SHP77 (cell line): ENCODE results near the gene LMLN.
"Not testable (repeated sequence)": the region's sequence is repeated elsewhere in the genome, so short reads cannot be mapped to it uniquely, and the experiment has no call there.

ENCODE experiments used
- DNase-seq, 2 experiments: peaks; one replicate each; lab custom pipeline; 2025; lab: John Stamatoyannopoulos, UW

The LMLN gene

GRCh38 chr3:198027045-198027798 is 67.2 kb downstream of the LMLN start:
- DNase-seq = no peak

- no peak for DNase-seq
Observed at GRCh38 chr3:198027799-198028390, 67.9 kb downstream of the LMLN start.

DNA sequence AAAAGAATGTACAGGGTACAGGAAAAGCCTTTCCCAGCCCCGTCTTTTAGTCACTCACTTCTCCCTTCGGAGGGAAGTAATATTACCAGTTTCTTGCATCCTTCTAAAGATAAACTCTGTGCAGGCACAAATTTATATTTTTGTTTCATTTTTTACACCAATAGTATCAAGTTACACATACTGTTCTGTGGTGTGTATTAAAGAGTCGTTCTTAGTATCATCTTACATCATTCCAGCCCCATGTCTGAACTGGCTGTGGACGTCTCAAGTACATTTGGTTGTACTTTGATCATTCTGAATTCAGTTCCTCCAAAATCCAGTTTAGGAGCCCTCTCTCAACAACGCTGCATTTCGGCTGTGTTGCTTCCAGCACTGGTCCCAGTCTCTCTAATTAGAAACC is 68.7 kb downstream of the LMLN start:
- no peak for DNase-seq

DNA sequence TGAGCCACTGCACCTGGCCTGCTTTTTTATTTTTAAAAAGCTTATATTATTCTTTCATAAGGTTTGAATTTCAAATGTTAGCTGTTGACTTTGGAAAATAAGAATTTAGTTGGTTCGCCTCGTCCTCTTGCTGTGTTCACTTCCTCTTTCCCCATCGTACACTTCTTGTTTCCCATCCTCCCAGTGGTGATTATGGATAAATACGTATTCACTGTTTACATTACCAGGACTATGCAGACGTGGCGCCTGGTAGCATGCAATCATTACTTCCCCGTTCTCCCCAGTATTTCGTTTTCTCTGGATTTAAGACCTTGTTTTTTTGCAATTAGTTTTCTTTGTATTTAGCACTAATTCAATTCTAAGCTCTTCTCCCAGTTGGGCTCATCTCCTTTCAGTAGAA is 70.1 kb downstream of the LMLN start:
- no peak for DNase-seq

DNA sequence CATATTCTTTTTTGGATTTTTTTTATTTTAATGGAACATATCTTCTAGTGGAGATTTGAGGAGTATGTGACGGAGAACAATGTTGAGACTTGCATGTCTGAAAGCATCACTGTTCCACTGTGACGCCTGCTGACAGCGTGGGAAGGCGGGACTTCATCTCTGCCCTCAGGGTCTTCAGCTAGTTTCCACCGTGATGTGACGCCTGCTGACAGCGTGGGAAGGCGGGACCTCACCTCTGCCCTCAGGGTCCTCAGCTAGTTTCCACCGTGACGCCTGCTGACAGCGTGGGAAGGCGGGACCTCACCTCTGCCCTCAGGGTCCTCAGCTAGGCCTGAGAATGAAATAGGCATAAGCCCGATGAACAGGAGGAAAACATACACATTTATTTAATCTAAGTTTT is 70.7 kb downstream of the LMLN start:
- no peak for DNase-seq

- no peak for DNase-seq
Observed at GRCh38 chr3:198032039-198032936, 72.3 kb downstream of the LMLN start.

DNA sequence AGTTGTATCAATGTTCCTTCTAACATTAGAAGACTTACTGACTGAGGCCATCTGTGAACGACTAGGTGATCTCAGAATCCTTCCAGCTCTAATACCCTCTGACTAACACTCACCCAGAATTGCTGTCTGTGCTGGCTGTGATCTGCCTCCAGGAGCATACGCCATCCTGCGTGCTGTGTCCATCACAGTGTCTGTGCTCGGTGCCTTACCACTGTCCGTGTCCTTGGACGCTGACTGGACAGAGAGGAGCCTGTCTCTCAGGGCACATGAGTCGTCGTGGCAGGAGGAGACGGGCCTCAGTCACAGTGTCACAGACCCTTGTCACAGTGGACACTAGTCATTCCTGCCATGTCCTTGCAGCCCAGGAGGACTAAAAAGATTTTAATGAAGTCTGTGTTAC is 83.1 kb downstream of the LMLN start:
- no peak for DNase-seq

- no peak for DNase-seq
Observed at GRCh38 chr3:198046120-198046857, 86.3 kb downstream of the LMLN start.

GRCh38 chr3:198048445-198048844 is 88.4 kb downstream of the LMLN start:
- no peak for DNase-seq

- DNase-seq = no peak
Observed at GRCh38 chr3:198051836-198052235, 91.8 kb downstream of the LMLN start.

DNA sequence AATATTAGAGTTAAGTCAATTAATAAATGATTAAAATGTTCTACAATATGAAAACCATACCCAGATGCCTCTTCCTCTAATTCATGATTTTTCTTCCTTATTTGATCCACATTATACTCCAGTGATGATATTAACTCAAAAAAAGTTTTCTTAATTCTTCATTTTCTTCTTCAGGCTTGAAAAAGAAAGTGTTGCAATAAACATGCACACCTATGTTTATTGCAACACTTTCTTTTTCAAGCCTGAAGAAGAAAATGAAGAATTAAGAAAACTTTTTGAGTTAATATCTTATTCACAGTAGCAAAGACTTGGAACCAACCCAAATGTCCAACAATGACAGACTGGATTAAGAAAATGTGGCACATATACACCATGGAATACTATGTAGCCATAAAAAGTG is 93.4 kb downstream of the LMLN start:
- DNase-seq = not testable (repeated sequence)

- no peak for DNase-seq
Observed at GRCh38 chr3:198061119-198062067, 101.4 kb downstream of the LMLN start.

- DNase-seq = no peak
Observed at GRCh38 chr3:198062068-198062465, 102.0 kb downstream of the LMLN start.

GRCh38 chr3:198064420-198064819 is 104.4 kb downstream of the LMLN start:
- DNase-seq = no peak

GRCh38 chr3:198065897-198066296 is 105.9 kb downstream of the LMLN start:
- DNase-seq = no peak

- DNase-seq = no peak
Observed at GRCh38 chr3:198067416-198067815, 107.4 kb downstream of the LMLN start.

- DNase-seq = no peak
Observed at GRCh38 chr3:198070871-198071270, 110.9 kb downstream of the LMLN start.

- no peak for DNase-seq
Observed at GRCh38 chr3:198071602-198072287, 111.7 kb downstream of the LMLN start.

DNA sequence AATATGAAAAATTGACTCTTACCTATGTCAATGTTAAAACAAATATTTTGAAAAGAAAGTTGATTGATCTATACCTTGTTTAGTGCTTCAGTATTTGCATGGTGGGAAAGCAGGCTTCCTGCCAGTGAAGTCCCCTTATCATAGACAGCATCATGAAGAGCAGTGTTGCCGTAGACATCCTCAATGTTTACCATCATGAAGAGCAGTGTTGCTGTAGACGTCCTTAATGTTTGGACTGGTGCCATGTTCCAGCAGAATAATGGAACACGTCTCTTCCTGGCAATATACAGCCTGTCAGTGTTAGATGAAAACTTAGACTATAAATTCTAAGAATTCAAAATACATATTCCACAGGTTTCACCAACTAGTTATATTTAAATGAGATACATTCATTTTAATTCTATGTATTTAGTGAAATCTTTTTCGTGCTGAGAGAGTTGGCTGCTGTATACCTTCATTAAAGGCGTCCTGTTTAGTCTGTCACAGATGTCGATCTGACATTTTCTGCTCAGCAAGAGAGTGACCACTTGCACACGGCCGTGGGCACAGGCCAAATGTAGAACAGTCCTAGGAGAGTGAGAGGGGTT is 116.8 kb downstream of the LMLN start:
- peak; percentile 44 for DNase-seq
